Lower lobe of right lung (tissue), 2 donors: ENCODE data around the gene TMEM201. TPM values are rescaled to one million over a fixed set of nuclear protein-coding genes. Genes with fewer than 3 reads are reported as not detected.

Experiments used
- ATAC-seq, 2 donors: fragments of 200-7000 bp; cut with Tn5 transposase; one replicate each; pipeline ENCODE4 v1.9.1; 2020 to 2022; ENCODE audit warnings: mild to moderate bottlenecking in 2 of 2, moderate library complexity in 2 of 2
- DNase-seq: peaks from one replicate; pipeline ENCODE4 v3.0.0-alpha.2; 2020
- H3K27ac ChIP-seq: fragments of 200-600 bp; one replicate; pipeline ENCODE4 v1.8.0; 2022
- H3K27me3 ChIP-seq: fragments of 200-600 bp; one replicate; pipeline ENCODE4 v1.8.0; 2022; ENCODE audit warnings: low read depth
- H3K36me3 ChIP-seq: fragments of 200-600 bp; one replicate; pipeline ENCODE4 v1.8.0; 2022; ENCODE audit warnings: mild to moderate bottlenecking
- H3K4me1 ChIP-seq: fragments of 200-600 bp; one replicate; pipeline ENCODE4 v1.8.0; 2022
- H3K4me3 ChIP-seq: fragments of 200-600 bp; one replicate; pipeline ENCODE4 v1.8.0; 2022; ENCODE audit warnings: mild to moderate bottlenecking
- H3K9me3 ChIP-seq: fragments of 200-600 bp; one replicate; pipeline ENCODE4 v1.8.0; 2022
- intact Hi-C: fragments of 100-400 bp; cut with DNase I; formaldehyde crosslinking; loops from one replicate; pipeline ENCODE4 v1.11.0; 2022
- total RNA-seq: library from RNA; stranded (reverse); fragmentation: NEBNext Ultra II Directional; extraction: Animal tissue kit (Norgen Biotek cat#: 25700); gene quantifications from one replicate; pipeline ENCODE4 v1.2.1, GENCODE V29; 2021
- TF ChIP-seq, protein P1 (sequence below): fragments of 200-600 bp; IDR thresholded peaks from one replicate; pipeline ENCODE4 v1.8.0; 2022; ENCODE audit warnings: antibody characterized with exemption, mild to moderate bottlenecking
- donor health status: DM: no; HTN: yes; CAD: no; lungs with severe emphysema.

TMEM201 gene
- total RNA-seq, 1 donor from 2014 or later = 8.2 TPM

DNA sequence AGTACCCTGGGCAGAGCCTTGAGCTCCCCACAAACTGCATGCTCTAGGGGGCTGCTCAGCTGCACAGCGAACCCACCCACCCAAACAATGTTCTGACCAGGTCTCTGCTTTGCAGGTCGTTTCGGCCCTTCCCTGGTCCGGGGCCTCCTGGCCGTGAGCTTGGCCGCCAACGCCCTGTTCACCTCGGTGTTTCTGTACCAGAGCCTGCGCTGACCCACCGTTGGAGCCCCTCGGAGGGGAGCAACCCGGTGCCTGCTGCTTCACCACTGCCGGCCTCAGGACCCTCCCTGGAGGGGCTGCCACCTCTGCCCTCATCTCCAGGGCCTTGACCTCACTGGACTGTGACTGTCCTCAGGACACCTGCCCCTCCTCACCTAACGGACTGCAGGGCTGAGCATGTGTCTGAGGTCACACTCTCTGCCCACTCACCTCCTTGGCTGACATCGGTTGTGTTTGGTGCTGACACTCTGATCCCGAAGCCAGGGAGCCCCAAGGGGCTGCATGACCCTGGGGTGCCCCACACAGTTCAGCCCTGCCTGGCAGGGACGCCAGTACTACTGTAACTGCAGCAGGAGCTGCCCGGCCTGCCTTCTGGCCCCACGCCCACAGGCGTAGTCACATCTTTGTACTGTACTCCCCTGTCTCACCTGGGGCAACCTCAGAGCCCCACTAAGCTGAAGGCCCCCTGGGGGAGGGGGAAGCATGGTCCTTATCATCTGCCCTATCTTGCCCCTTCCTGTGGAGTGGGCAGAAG, 24.3 kb downstream of the TMEM201 start:
- Histone ChIP-seq H3K4me1 (no peaks in the 10 kb centered on the region), H3K9me3 (no peaks in the 10 kb centered on the region), H3K4me3 (no peak overlapping the region), H3K36me3 (peaks cover 43% of the 10 kb centered on the region), H3K27me3 (no peaks in the 10 kb centered on the region), H3K27ac (no peak overlapping the region)
- TF ChIP-seq, protein P1, sequence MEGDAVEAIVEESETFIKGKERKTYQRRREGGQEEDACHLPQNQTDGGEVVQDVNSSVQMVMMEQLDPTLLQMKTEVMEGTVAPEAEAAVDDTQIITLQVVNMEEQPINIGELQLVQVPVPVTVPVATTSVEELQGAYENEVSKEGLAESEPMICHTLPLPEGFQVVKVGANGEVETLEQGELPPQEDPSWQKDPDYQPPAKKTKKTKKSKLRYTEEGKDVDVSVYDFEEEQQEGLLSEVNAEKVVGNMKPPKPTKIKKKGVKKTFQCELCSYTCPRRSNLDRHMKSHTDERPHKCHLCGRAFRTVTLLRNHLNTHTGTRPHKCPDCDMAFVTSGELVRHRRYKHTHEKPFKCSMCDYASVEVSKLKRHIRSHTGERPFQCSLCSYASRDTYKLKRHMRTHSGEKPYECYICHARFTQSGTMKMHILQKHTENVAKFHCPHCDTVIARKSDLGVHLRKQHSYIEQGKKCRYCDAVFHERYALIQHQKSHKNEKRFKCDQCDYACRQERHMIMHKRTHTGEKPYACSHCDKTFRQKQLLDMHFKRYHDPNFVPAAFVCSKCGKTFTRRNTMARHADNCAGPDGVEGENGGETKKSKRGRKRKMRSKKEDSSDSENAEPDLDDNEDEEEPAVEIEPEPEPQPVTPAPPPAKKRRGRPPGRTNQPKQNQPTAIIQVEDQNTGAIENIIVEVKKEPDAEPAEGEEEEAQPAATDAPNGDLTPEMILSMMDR = no peak
- intact Hi-C loops = no loop called here
- DNase-seq (no peak), ATAC-seq (peak in 1 of 2 donors; percentile 4)

GRCh38 chr1:9613625-9614299, 25.1 kb downstream of the TMEM201 start:
- peaks cover 36% of the 10 kb centered on the region for H3K36me3 ChIP-seq
- H3K27me3 ChIP-seq = peaks cover 7% of the 10 kb centered on the region
- TF ChIP-seq, protein P1 = no peak
- intact Hi-C loops = no loop called here
- no peaks in the 10 kb centered on the region for H3K4me1 ChIP-seq
- H3K4me3 ChIP-seq = no peak overlapping the region
- ATAC-seq = no peak
- DNase-seq = no peak
- H3K27ac ChIP-seq = no peak overlapping the region
- H3K9me3 ChIP-seq = no peaks in the 10 kb centered on the region

GRCh38 chr1:9615316-9616063, 26.8 kb downstream of the TMEM201 start:
- Histone ChIP-seq H3K4me3 (no peak overlapping the region), H3K36me3 (peaks cover 23% of the 10 kb centered on the region), H3K4me1 (no peaks in the 10 kb centered on the region), H3K27me3 (peaks cover 21% of the 10 kb centered on the region), H3K27ac (no peak overlapping the region), H3K9me3 (no peaks in the 10 kb centered on the region)
- DNase-seq (no peak), ATAC-seq (peak; percentile 56 to 67)
- intact Hi-C loops = no loop called here
- TF ChIP-seq, protein P1 = peak; percentile 57

DNA sequence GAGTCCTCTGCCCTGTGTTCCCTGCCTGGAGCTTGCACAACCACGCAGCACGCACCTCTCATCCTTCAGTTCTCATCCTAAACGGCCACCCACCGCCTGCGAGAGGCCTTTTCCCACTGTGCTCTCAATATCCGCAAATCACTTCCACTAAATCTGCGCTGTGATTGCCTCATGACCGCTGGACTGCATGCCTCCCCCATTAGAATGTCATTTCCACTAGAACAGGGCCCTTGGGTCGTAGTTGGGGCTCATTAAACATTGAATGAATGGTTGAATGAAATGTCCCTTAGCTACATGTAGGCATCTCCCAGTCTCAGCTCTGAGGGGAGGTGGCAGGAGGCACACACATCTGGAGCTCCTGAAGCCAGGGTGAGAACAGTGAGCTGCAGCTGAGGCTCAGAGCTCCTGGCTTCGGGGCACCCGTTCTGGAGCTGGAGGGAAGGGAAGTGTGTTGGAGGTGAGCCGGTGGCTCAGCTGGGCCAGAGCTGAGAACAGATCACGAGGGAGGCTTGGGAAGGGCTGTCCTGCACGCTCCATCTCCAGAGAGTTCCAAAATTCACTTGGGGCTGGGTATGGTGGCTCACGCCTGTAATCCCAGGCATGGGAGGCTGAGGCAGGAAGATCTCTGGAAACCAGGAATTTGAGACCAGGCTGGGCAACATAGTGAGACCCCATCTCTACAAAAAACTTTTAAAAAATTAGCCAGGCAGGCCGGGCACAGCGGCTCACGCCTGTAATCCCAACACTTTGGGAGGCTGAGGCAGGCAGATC, 30.4 kb downstream of the TMEM201 start:
- DNase-seq (no peak), ATAC-seq (no peak)
- no peaks in the 10 kb centered on the region for H3K4me1 ChIP-seq
- H3K4me3 ChIP-seq = no peak overlapping the region
- H3K9me3 ChIP-seq = no peaks in the 10 kb centered on the region
- TF ChIP-seq, protein P1 = no peak
- intact Hi-C loops = no loop called here
- peaks cover 24% of the 10 kb centered on the region for H3K27me3 ChIP-seq
- no peak overlapping the region for H3K27ac ChIP-seq
- no peaks in the 10 kb centered on the region for H3K36me3 ChIP-seq

DNA sequence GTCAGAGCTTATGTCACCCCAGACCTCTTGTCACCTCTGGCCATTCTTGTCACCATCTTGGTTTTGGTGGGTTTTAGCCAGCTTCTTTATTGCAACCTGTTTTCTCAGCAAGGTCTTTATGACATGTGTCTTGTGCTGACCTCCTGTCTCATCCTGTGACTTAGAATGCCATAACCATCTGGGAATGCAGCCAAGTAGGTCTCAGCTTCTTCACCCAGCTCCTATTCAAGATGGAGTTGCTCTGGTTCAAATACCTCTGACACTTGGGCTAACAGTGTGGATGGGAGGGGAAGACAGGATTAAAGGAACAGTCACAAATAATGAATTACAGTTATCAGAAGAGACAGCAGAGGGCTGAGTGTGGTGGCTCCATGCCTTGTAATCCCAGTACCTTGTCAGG, 32.3 kb downstream of the TMEM201 start:
- Histone ChIP-seq H3K36me3 (no peaks in the 10 kb centered on the region), H3K27me3 (peaks cover 26% of the 10 kb centered on the region), H3K27ac (no peak overlapping the region), H3K4me1 (no peaks in the 10 kb centered on the region), H3K9me3 (no peaks in the 10 kb centered on the region), H3K4me3 (no peak overlapping the region)
- intact Hi-C loops = no loop called here
- ATAC-seq (no peak), DNase-seq (no peak)
- TF ChIP-seq, protein P1 = no peak
